Caki2 (cell line): ENCODE results near the gene TTLL5. TPM values are rescaled to one million over a fixed set of nuclear protein-coding genes. Genes with fewer than 3 reads are reported as not detected.
"Not testable (repeated sequence)": the region's sequence is repeated elsewhere in the genome, so short reads cannot be mapped to it uniquely, and the experiment has no call there.

Source experiments
- DNase-seq: peaks from one replicate; pipeline ENCODE4 v3.0.0-alpha.2; 2015; ENCODE audit warnings: low read depth
- in situ Hi-C: cut with HindIII; loops from 2 replicates; pipeline ENCODE4 v1.10.0; 2016; ENCODE audit warnings: low sequenced_read_pairs, low pct_unique_long_range_greater_than_20kb, mixed read lengths
- total RNA-seq: library from RNA; depleted of rRNA; stranded (reverse); fragments of >200 nt; shearing (Covaris generic); gene quantifications from 2 replicates; pipeline ENCODE4 v1.2.3, GENCODE V29; 2014; ENCODE audit warnings: low replicate concordance

The TTLL5 gene
- total RNA-seq, 1 experiment from 2014 or later, result 35.3 TPM

DNA sequence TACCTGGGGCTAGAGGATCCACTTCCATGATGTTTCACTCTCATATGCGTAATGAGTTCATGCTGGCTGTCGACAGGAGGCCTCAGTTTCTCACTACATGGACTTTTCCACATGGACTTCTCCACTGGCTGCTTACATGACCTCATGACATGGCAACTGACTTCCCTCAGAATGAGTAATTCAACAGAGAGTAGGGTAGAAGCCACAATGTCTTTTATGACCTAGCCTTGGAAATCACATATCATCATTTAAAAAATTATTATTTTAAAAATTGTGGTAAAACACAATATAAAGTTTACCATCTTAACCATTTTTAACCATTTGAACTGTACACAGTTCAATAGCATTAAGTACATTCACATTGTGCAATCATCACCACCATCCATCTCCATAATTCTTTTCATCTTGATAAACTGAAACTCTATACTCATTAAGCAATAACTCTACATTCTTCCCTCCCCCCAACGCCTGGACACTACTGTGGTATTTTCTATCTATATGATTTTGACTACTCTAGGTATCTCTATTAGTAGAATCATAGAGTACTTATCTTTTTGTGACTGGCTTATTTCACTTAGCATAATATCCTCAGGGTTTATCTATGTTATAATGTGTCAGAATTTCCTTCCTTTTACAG is 176.2 kb downstream of the TTLL5 start:
- in situ Hi-C loops, result no loop called here
- no peak for DNase-seq

DNA sequence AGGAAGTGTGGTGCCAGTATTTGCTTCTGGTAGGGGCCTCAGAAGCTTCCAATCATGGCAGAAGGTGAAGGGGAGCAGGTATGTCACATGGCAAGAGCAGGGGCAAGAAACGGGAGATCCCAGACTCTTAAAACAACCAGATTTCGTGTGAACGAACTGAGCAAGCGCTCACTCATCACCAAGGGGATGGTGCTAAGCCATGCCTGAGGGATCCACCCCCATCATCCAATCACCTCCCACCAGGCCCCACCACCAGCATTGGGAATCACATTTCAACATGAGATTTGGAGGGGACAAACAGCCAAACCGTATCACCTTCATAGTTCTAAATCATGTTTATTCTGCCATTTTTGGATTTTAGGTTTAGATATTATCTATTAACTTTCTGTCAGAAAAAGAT is 179.9 kb downstream of the TTLL5 start:
- no peak for DNase-seq
- in situ Hi-C loops, result no loop called here

DNA sequence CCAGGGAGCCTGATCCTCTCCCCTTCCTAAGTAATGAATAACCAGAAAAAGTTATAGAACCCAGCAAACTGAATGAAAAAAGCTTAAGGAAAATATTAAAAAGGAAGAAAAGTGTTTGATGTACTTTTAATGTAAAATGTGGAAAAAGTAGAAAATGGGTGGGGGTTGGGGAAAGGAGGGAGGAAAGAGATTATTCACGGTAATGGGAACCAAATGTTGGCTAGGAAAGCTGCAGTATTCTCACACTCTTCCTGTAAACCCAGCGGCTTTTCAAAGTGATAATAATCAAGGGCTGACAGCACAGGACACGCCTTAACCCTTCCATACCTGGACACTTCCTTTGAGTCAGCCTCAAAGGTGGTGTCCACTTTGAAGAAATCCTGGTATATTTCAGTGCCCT is 181.5 kb downstream of the TTLL5 start:
- DNase-seq, result no peak
- in situ Hi-C loops, result no loop called here

DNA sequence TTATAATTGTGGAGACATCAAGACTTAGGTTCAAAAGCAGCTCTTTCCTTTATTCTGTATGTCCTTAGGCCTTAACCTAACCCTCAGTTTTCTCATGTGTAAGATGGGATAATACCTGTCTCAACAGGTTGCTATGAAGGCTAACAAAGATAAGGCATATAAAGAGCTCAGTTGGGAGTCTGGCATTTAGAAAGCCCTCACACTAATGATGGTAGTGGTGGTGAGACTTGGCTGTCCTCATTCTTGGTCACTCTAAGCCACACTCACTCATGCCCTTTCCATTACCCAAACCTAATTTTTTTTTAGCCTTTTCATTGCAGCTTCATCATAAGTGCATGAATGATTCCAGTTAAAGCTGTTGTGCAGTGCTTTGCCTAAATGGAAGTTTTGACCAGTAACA is 183.4 kb downstream of the TTLL5 start:
- no peak for DNase-seq
- in situ Hi-C loops, result no loop called here

DNA sequence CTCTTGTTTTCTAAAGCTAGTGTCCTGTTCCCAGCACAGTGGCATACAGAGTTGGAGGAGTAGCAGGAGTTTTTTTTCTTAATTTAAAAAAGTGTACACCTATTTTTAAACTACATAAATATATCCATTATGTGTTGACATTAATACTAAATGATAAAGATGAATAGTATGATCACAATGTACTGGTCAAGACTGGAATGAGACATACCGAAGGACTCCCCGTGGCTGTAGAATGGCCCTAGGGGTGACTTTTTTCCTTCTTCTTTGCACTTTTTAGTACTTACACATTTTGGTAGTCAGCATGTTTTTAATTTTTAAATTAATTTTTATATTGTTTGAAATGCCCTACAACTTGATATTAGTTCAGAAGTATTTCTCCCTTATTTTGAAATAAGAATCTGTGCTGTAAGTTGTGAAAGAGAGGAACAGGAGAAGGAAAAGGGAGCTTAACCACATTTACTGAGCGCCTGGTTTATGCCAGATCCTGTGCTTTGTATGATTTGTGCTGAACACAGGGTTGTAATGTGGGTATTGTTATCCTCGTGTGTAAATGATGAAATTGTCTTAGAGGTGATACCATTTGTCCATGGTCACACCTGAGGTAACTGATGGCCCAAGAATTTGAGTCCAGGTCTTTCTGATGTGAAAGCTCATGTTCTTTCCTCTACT is 184.2 kb downstream of the TTLL5 start:
- DNase-seq, result no peak
- in situ Hi-C loops, result no loop called here

DNA sequence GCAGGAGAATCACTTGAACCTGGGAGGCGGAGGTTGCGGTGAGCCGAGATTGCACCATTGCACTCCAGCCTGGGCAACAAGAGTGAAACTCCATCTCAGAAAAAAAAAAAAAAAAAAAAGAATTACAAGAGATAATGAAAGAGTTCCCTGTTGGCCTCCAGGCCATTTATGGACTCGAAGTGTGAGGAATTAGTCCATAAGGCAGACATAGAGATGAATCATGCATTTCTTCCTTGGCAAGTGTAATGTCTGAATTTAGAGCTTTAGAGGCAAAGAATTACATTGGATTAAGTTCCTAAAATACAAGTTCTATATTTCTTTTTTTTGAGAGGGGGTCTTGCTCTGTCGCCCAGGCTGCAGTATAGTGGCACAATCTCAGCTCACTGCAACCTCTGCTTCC is 185.6 kb downstream of the TTLL5 start:
- DNase-seq, in situ Hi-C loops: not testable (repeated sequence)

DNA sequence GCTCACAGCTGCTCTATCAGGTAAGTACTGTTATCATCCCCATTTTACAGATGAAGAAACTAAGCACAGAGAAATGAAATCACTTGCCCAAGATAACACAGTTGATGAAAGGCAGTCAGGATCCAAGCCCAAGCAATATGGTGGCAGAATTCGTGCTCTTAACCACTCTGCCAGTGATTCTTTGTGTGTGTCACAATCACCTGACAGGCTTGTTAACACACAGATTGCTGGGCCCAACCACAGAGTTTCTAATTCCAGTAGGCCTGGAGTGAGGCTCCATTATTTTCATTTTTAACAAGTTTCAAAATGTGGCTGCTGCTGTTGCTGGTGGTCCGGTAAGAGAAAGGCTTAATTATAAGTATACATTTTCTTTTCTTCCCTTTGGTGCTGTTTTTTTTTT is 186.5 kb downstream of the TTLL5 start:
- no peak for DNase-seq
- in situ Hi-C loops, result no loop called here

DNA sequence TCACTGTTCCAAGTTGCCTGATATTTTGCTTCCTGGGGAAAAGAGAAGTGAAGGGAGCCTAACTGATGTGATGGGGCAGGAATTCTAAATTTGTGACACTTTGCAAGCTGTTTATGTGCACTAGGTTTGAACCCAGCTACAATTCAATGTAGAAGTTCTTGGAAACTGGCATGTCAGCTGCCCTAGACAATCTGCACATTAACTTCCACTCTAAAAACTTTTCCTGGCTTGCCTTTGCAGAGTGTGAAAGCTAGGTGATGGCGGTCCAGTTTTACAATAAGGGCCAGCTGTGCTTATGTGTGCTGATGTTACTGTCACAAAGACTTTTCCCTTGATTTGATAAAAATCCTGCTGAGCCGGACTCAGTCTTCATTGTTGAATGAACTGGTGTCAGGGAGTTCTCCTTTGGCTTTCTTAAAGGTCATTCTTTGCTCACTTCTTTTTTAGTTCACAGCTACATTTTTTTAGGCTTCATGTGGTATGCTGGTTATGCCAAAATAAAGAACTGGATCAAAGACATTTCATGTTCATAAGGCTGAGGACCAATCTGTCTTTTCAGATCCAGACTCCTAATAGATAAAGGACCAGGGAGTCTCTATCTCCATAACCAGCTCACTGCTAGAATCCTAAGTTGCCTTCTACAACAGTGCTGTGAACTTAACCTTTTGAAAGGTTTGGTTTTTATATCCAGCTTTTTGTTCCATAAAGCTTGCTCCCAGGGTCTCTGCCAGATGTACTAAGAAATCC is 187.3 kb downstream of the TTLL5 start:
- no peak for DNase-seq
- in situ Hi-C loops, result no loop called here

DNA sequence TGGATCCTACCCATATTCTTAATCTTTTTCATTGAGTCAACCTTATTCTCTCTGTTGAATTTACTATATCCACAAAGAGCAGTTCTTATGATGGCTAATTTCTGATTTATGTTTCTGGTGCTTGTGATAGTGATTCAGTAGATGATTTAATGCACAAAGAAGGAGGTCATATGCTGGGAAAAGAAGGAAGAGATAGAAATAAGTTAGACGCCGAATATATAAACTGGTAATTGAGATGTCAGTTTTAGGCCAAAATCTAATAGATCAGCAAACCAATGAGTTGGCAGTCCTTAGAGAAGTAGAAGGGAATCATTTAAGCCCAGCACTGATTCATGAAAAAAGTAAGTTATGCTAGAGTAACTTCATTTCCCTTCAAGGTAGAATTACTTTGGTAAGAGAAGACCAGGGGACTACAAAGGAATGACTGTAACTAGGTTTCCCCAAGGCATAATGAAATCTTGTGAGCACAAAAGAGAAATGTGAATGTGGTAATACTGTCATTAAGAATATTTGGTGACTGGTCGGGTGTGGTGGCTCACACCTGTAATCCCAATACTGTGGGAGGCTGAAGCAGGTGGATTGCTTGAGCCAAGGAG is 188.4 kb downstream of the TTLL5 start:
- no peak for DNase-seq
- in situ Hi-C loops, result no loop called here

DNA sequence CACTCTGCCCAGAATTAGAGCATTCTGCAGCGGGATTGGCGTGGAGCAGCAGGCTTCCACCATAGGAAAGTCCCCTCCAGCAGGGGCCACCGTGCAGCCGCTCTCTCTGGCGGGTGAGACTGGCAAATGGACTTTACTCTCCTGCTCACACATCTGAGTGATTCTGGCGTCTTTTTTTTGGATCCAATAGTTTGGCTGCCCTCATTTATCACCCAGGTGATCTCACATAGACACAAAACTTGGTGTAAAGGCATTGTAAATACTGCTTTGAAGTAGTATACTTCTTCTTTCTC is 190.5 kb downstream of the TTLL5 start:
- in situ Hi-C loops, result no loop called here
- DNase-seq, result no peak

DNA sequence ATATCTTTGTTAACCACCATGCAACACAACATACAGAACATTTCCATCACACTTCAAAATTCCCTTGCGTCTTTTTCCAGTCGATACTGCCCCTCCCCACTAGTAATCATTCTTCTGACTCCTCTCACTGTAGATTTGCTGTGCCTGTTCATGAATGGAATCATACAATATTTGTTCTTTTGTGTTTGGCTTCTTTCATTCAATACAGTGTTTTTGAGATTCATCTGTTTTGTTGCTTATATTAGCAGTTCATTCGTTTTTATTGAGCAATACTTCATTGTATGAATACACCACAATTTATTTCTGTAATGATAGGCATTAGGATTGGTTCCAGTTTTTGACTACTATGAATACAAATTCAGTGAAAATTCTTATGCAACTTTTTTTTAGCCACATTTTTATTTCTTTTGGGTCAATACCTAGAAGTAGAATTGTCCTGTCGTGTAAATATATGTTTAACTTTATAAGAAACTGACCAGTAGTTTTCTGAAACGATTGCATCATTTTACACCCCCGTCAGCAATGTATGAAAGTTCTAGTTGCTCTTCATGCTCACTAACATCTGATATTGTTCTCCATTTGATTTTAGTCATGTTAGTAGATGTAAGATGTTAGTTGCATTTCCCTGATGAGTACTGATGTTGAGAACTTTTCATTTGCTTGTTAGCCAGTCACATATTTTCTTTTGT is 193.2 kb downstream of the TTLL5 start:
- DNase-seq, result no peak
- in situ Hi-C loops, result no loop called here

DNA sequence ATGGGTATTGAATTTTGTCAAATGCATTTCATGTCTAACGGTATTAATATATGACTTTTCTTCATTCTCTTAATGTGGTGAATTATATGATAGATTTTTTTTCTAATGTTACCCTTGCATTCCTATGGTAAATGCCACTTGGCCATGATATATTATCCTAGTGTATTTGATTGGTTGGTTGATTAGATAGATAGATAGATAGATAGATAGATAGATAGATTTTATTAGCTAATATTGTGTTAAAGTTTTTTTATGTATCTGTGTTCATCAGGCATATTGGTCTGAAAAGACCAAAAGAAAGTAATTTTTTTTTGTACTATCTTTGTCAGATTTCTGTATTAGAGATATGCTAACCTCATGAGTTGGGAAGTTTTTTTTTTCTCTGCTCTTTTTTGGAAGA is 196.2 kb downstream of the TTLL5 start:
- DNase-seq, result no peak
- in situ Hi-C loops, result no loop called here

DNA sequence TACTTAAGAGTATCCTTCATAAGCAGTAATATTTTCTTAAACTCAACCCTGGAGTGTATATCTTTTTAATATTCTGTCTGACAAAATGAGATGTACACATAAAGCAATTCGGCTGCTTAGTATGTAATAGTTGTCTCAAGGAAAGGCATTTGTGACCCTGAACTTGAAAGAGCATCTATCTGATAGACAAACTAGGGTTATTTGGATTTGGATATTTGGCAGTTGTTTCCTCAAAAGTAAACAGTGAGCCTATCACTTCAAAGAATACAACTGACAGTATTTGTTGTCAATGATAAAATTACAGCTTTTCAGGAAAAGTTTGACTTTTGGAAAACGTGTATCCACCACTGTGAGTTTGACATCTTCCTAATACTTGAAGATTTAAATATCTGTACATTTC is 197.3 kb downstream of the TTLL5 start:
- in situ Hi-C loops, result no loop called here
- DNase-seq, result no peak

DNA sequence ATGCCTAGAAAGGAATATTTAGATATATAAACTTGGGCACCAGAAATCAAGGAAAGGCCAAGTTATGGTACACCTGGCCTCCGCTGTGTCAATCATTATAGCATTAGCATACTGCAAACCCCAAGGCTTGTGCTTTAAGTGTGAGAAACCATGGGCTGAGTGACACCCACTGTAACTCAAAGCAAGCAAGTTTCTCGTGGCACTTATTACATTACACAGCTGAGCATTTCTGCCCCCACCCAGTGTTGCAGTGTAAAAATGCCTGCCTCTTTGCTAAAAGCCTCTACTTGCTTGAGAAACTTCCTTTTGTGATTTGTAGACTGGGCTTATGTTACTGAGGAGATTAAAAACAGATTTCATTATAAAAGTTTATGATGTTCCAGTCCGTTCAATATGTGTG is 198.7 kb downstream of the TTLL5 start:
- no peak for DNase-seq
- in situ Hi-C loops, result no loop called here

DNA sequence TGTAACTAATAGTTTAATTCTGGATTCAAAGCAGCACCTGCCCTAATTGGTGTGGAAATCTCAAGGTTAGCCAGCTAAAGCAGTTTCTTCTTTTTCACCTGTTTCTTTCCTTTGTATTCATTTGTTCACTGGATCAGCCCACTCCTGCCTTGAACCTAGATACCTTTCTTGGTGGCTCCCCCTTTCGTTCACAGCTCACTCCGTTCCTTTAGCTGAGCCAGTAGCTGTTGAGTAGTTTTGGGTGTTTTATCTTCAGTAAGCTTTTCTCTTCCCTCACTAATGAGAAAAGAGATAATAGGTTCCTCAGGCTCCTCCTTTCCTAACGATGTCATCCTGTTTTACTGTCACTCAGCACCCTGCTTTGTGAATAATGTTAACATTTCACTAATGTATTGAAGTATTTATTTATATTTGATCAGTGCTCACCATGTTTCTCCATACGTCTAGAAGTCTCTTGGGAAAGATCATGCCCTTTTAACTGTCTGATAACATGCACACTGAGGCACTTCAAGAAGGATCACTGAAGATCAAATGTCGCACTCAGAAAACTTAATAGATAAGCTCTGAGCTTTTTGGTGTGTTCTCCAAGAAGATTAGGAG is 199.6 kb downstream of the TTLL5 start:
- in situ Hi-C loops, result no loop called here
- DNase-seq, result no peak

DNA sequence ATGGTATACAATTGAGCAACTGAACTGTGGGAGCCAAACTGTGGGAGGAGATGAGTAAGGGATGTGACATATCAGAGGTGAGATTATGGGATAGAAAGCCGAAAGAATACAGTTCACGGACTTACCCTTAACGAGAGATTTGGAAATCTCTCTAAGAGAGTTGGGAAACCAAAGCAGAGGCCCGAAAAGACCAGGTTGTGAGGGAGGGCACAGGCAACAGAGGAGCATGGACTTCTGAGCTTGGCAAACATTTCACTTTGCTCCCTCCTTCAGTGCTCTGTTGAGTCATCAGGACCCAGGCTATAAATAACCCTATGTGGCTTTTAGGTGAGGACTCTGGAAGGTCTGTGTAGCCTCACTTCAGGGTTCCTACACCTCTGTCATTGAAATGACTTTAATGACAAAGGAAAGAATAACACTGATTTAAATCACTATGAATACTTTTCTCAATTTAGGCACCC is 200.1 kb downstream of the TTLL5 start:
- in situ Hi-C loops, result no loop called here
- peak; percentile 0 for DNase-seq

DNA sequence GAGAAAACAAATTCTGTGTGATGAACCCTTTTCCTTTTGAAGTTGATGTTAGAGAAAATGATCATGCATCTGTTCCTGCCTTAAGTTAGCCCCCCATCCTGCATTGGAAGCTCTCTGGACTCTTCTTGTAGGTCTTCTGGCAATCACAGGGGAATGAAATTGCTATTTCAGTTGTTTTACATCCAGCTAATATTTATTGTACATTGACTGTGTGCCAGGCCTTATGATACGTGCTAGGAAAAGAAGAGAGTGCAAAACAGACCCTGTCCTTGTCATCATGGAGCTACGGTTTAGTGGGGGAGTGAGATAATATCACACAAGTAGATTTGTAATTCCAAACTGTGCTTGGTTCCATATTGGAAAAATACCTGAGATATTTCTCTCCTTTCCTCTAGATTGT is 202.2 kb downstream of the TTLL5 start:
- no peak for DNase-seq
- in situ Hi-C loops, result no loop called here

DNA sequence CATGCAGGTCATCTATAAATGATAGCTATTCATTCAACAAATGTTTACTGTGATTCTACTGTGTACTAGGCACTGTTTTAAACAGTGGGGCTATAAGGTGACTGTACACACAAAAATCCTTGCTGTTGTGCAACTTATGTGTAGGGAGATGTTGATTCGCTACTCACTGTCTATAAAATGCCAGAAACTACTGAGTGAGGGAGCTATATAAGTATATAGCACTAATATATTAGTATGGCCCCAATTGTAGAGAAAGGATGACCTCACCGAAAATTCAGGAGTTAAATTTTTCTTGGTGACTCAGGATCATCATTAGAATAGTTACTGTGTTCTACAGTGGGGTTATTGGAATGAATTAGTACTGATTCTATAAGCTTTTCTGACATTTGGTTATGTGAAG is 203.3 kb downstream of the TTLL5 start:
- DNase-seq, result no peak
- in situ Hi-C loops, result no loop called here
